Gastrocnemius medialis (tissue), 4 donors: ENCODE data around the gene LUC7L3. TPM values are rescaled to one million over a fixed set of nuclear protein-coding genes. Genes with fewer than 3 reads are reported as not detected.

Experiments used
- ATAC-seq, 2 donors: fragments of 150-250 bp; one replicate each; pipeline ENCODE4 v1.9.1; 2016
- DNase-seq, 2 donors: peaks; one replicate each; pipeline ENCODE4 v3.0.0-alpha.2; 2019
- H3K27ac ChIP-seq, 4 donors: fragments of 200-600 bp; sonication (generic); 1 replicate in 1 of 4; 2 replicates in 3 of 4; pipeline ENCODE4 v1.5.1; 2016 to 2018; ENCODE audit warnings: mild to moderate bottlenecking in 2 of 4, moderate library complexity in 1 of 4
- H3K27me3 ChIP-seq, 3 donors: fragments of 200-600 bp; sonication (generic) in 2 of 3; 1 replicate in 1 of 3; 2 replicates in 2 of 3; pipeline versions ENCODE4 v1.5.1 to v1.6.0; 2016 to 2019; ENCODE audit warnings: mild to moderate bottlenecking in 1 of 3, moderate library complexity in 1 of 3
- H3K36me3 ChIP-seq, 2 donors: fragments of 200-600 bp; sonication (generic) in 1 of 2; one replicate each; pipeline ENCODE4 v1.5.1; 2017 to 2018
- H3K4me1 ChIP-seq, 2 donors: fragments of 200-600 bp; sonication (generic) in 1 of 2; one replicate each; pipeline ENCODE4 v1.5.1; 2016 to 2017; ENCODE audit warnings: mild to moderate bottlenecking in 2 of 2
- H3K4me3 ChIP-seq, 4 donors: fragments of 200-600 bp; sonication (generic) in 3 of 4; 1 replicate in 1 of 4; 2 replicates in 3 of 4; pipeline ENCODE4 v1.5.1; 2016 to 2019; ENCODE audit warnings: mild to moderate bottlenecking in 2 of 4
- H3K9me3 ChIP-seq, 3 donors: fragments of 200-600 bp; sonication (generic) in 2 of 3; 1 replicate in 1 of 3; 2 replicates in 2 of 3; pipeline ENCODE4 v1.5.1; 2016 to 2019
- POLR2A ChIP-seq, 2 donors: fragments of 450-650 bp; IDR thresholded peaks; one replicate each; pipeline ENCODE4 v1.6.1; 2017; ENCODE audit warnings: antibody characterized with exemption in 2 of 2, mild to moderate bottlenecking in 2 of 2, moderate library complexity in 2 of 2
- in situ Hi-C, 4 donors: fragments of 200-750 bp; cut with MboI; loops; one replicate each; pipeline versions ENCODE4 v1.15.0 to v1.8.0; 2017; ENCODE audit warnings: low sequenced_read_pairs in 4 of 4
- intact Hi-C: fragments of 100-400 bp; cut with DNase I; formaldehyde crosslinking; loops from one replicate; pipeline ENCODE4 v1.15.1; 2023; ENCODE audit warnings: low total_unique reads
- total RNA-seq, 4 donors: library from RNA; depleted of rRNA; stranded (reverse); fragments of >200 nt; gene quantifications; one replicate each; pipeline versions ENCODE4 v1.1.0 to v1.2.3, GENCODE V29; 2016
- TF ChIP-seq, protein P1 (sequence below), 5 experiments: fragments of 450-650 bp in 3 of 5; fragments of 200-600 bp in 2 of 5; sonication (generic) in 2 of 5; IDR thresholded peaks in 4 of 5; conservative IDR thresholded peaks in 1 of 5; 1 replicate in 4 of 5; 2 replicates in 1 of 5; pipeline ENCODE4 v1.5.1; 2016 to 2019; ENCODE audit warnings: antibody characterized with exemption in 5 of 5, mild to moderate bottlenecking in 3 of 5, moderate library complexity in 3 of 5

Gene LUC7L3
- total RNA-seq, 4 donors from 2014 or later, result 10.4 to 67.3 (median 25.7) TPM

- DNase-seq (no peak), ATAC-seq (no peak)
- intact Hi-C loops, result no loop called here
- Histone ChIP-seq H3K9me3 (no peaks in the 10 kb centered on the region), H3K27me3 (no peaks in the 10 kb centered on the region), H3K4me3 (no peak overlapping the region), H3K36me3 (no peaks in the 10 kb centered on the region), H3K27ac (no peak overlapping the region), H3K4me1 (peaks cover 11 to 20% of the 10 kb centered on the region in 2 donors)
- in situ Hi-C loops, result no loop called here
- TF ChIP-seq POLR2A (IDR thresholded peaks at IDR 0.05), result no peak
- TF ChIP-seq, protein P1, sequence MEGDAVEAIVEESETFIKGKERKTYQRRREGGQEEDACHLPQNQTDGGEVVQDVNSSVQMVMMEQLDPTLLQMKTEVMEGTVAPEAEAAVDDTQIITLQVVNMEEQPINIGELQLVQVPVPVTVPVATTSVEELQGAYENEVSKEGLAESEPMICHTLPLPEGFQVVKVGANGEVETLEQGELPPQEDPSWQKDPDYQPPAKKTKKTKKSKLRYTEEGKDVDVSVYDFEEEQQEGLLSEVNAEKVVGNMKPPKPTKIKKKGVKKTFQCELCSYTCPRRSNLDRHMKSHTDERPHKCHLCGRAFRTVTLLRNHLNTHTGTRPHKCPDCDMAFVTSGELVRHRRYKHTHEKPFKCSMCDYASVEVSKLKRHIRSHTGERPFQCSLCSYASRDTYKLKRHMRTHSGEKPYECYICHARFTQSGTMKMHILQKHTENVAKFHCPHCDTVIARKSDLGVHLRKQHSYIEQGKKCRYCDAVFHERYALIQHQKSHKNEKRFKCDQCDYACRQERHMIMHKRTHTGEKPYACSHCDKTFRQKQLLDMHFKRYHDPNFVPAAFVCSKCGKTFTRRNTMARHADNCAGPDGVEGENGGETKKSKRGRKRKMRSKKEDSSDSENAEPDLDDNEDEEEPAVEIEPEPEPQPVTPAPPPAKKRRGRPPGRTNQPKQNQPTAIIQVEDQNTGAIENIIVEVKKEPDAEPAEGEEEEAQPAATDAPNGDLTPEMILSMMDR (IDR thresholded peaks at IDR 0.05 in 4 of 5, conservative IDR thresholded peaks at IDR 0.05 in 1 of 5), result no peak
Measured at GRCh38 chr17:50683434-50684287, 35.7 kb upstream of the LUC7L3 start.

GRCh38 chr17:50684288-50684611, 35.2 kb upstream of the LUC7L3 start:
- no peak for DNase-seq
- H3K9me3 ChIP-seq, result no peaks in the 10 kb centered on the region
- peaks cover 11 to 20% of the 10 kb centered on the region in 2 donors for H3K4me1 ChIP-seq
- ATAC-seq, result no peak
- intact Hi-C loops, result no loop called here
- no peak overlapping the region for H3K4me3 ChIP-seq
- no peak for TF ChIP-seq POLR2A (IDR thresholded peaks at IDR 0.05)
- TF ChIP-seq, protein P1 (IDR thresholded peaks at IDR 0.05 in 4 of 5, conservative IDR thresholded peaks at IDR 0.05 in 1 of 5), result no peak
- in situ Hi-C loops, result no loop called here
- H3K36me3 ChIP-seq, result no peaks in the 10 kb centered on the region
- H3K27me3 ChIP-seq, result no peaks in the 10 kb centered on the region
- H3K27ac ChIP-seq, result no peak overlapping the region

DNA sequence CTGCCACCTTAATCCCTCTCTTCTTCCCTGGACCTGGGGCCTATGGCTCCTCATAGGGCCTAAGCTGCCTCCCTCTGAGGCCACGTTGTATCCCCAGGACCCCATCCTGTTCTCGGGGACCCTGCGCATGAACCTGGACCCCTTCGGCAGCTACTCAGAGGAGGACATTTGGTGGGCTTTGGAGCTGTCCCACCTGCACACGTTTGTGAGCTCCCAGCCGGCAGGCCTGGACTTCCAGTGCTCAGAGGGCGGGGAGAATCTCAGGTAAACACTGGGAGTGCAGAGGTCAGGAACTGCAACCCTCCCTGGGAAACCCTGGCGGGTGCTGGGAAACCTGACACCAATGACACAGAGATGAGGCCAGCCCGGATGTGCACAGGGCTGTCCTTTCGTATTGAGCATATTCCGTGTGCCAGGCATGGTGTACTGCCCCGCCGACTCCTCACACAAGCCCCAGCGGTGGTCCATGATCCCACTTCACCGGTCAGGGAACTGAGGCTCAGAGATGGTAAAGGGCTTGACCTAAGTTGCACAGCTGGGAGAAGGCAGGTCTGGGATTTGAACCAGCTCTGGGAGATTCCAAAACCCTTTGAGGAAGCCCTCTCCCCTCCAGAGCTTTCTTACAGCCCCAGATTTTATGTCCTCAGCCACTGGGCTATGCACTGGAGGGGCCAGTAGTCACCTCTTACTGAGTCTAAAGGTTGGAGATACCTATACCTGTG, 34.6 kb upstream of the LUC7L3 start:
- no peaks in the 10 kb centered on the region for H3K9me3 ChIP-seq
- H3K27me3 ChIP-seq, result no peaks in the 10 kb centered on the region
- intact Hi-C loops (no loop called here), in situ Hi-C loops (no loop called here)
- H3K4me3 ChIP-seq, result no peak overlapping the region
- H3K27ac ChIP-seq, result no peak overlapping the region
- peaks cover 11 to 20% of the 10 kb centered on the region in 2 donors for H3K4me1 ChIP-seq
- H3K36me3 ChIP-seq, result no peaks in the 10 kb centered on the region
- DNase-seq (no peak), ATAC-seq (no peak)
- TF ChIP-seq, protein P1 (IDR thresholded peaks at IDR 0.05 in 4 of 5, conservative IDR thresholded peaks at IDR 0.05 in 1 of 5), result no peak
- no peak for TF ChIP-seq POLR2A (IDR thresholded peaks at IDR 0.05)

DNA sequence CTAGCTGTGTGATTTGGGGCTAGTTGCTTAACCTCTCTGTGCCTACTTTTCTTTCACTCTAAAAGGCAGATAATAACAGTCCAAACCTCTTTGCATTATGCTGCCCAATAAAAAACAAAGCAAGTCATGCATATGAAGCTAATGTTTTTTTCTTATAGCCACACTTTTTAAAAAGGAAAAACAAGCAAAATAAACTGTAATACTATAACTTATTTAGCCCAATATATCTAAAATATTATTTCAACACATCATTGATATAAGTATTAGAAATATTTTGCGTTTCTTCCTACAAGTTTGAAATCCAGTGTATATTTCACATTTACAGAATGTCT, 34.1 kb upstream of the LUC7L3 start:
- ATAC-seq (no peak), DNase-seq (no peak)
- Histone ChIP-seq H3K27me3 (no peaks in the 10 kb centered on the region), H3K27ac (no peak overlapping the region), H3K9me3 (no peaks in the 10 kb centered on the region), H3K4me1 (peaks cover 11 to 20% of the 10 kb centered on the region in 2 donors), H3K4me3 (no peak overlapping the region), H3K36me3 (no peaks in the 10 kb centered on the region)
- in situ Hi-C loops, result no loop called here
- no peak for TF ChIP-seq POLR2A (IDR thresholded peaks at IDR 0.05)
- TF ChIP-seq, protein P1 (IDR thresholded peaks at IDR 0.05 in 4 of 5, conservative IDR thresholded peaks at IDR 0.05 in 1 of 5), result no peak
- intact Hi-C loops, result no loop called here
